NCI-H187 treated with DMSO at 0.1 percent for 48 hours (cell line): ENCODE results near the gene PSG1.
"Not testable (repeated sequence)": the region's sequence is repeated elsewhere in the genome, so short reads cannot be mapped to it uniquely, and the experiment has no call there.

Experiments used
- DNase-seq: peaks from one replicate; lab custom pipeline; 2025; lab: John Stamatoyannopoulos, UW

PSG1 gene

DNA sequence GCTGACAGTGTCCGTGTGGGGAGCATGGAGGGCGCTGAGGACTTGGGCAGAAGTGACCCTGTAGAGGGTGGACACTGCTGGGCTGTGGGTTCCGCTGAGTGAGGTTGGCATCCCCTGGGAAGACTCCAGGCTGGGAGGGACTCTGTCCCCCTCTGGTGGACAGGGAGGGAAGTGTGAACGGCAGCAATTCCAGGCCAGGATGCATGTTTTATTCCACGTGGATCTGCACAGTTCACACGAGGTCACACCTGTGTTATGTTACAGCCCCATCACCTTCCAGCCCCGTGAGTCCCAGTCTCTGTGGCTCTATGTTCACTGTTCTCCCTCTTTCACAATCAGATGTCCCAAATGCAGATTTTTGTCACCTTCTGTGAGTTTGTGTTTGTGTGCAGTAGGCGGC lies 1.8 kb upstream of the PSG1 start:
- not testable (repeated sequence) for DNase-seq

GRCh38 chr19:42880621-42881020 lies 1.1 kb upstream of the PSG1 start:
- not testable (repeated sequence) for DNase-seq

DNA sequence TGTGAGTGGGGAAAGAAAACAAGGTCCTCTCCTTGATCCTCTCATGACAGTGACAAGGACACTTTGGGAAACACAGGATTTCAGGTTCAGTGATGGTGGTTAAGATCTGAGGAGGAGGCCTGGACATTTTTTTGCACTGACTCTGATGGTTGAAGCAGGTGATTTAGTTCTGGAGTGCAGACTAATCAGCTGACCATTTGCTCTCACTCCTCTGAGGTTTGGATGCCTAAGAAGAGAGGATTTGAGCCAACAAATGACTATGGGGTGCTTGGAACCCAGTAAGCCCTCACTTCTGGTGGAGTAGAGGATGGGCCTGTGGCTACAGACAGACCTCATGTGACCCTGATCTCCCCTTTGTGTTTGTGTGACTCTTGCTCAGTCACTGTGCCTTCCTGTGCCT lies 2.9 kb downstream of the PSG1 start:
- DNase-seq: not testable (repeated sequence)

DNA sequence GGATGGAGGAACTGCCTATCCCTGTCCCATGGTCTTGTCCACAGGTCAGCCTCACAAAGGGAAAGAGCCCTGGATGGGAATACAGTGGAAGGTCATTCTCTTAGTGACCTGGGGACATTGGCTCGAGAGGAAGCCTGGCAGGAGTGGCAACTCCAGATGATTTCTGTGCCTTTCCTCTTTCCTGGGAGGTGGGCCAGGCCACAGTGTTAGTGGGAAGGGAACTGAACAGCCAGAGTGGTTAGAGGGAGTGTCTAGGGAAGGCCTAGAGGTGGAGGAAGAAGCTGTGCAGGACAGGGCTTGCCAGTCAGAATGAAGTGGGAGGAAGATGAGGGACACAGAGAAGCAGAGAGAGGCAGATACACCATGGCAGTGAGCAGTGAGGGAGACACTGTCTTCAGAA lies 3.6 kb downstream of the PSG1 start:
- not testable (repeated sequence) for DNase-seq

DNA sequence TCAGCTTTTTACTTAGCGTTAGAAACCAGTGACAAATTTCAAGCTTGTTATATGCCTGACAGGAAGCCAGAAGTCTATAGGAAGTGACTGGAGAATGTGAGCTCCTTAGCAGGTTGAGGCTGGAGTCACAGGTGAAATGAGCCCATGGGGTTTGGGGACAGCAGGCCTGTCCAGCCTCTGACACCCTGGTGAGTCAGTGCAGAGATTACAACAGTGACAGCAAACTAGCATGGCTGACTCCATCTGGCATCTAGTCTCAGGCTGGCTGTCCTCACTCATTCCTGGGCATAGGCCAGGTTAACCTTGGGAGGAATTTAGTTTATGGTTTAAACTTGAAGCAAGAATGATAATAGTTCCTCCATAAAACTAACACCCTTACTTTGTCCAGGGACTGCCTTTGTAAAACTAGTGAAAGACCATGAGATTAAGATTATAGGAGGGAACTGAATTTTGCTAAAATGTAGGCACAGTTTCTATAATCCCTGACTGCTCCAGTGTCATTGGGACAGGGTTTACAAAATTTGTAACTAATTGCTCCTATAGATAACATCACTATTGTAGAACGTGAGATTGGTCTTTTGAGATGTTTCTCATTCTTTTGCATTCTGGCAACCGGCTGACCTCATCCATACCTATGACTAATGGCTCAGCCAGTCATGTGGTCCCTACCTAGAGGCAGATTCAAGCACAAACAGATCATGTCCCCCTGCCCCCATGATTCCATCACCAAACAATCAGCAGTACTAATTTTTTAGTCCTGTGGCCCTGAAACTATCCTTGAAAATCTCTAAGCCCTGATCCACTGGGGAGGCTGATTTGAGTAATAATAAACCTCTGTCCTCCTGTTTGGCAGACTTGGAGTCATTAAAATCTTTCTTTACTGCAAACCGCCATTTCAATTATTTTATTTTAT lies 4.4 kb downstream of the PSG1 start:
- DNase-seq: not testable (repeated sequence)

DNA sequence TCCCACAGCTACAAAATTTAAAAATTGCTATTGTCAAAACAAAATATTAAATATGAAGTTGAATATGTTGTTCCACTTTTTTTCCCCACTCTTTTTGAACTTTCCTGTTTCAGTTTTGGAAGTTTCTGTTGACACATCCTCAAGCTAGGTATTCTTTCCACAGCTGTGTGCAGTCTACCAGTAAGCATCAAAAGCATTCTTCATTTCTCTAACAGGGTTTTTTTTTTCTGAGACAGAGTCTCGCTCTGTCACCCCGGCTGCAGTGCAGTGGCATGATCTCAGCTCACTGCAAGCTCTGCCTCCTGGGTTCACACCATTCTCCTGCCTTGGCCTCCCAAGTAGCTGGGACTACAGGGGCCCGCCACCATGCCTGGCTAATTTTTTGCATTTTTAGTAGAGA lies 5.4 kb downstream of the PSG1 start:
- not testable (repeated sequence) for DNase-seq

GRCh38 chr19:42872608-42873007 lies 6.9 kb downstream of the PSG1 start:
- no peak for DNase-seq

GRCh38 chr19:42857544-42857867 lies 22.0 kb downstream of the PSG1 start:
- DNase-seq: no peak

DNA sequence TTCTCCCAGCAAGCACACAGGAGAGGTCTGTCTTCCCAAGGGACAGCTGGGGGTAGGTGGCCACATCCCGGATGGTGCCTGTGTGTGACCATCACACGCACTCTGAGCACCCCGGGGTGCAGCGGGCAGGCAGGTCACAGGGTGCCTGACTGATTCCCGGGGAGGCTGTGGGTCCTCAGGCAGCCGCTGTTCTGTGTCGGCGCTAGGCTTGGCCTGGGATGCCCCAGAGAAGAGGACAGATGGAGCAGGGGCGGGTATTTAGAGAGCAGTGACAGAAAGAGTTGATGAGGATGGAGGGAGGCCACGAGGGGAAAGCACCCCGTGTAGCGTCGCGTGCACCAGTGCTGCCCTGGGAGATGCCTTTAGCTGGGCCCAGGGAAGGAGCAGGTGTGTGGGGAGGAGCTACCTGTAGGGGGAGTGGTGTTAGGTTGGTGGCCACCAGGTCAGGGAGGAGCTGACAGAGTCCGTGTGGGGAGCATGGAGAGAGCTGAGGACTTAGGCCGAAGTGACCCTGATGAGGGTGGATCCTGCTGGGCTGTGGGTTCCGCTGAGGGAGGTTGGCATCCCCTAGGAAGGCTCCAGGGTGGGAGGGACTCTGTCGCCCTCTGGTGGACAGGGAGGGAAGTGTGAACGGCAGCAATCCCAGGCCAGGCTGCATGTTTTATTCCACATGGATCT lies 22.5 kb downstream of the PSG1 start:
- not testable (repeated sequence) for DNase-seq

- DNase-seq: not testable (repeated sequence)
Observed at GRCh38 chr19:42854745-42855144, 24.8 kb downstream of the PSG1 start.

GRCh38 chr19:42853231-42853630 lies 26.3 kb downstream of the PSG1 start:
- not testable (repeated sequence) for DNase-seq

GRCh38 chr19:42852821-42853220 lies 26.7 kb downstream of the PSG1 start:
- DNase-seq: not testable (repeated sequence)

- not testable (repeated sequence) for DNase-seq
Observed at GRCh38 chr19:42851718-42852280, 27.7 kb downstream of the PSG1 start.

GRCh38 chr19:42850981-42851717 lies 28.4 kb downstream of the PSG1 start:
- DNase-seq: no peak

- DNase-seq: no peak
Observed at GRCh38 chr19:42846597-42846996, 32.9 kb downstream of the PSG1 start.

GRCh38 chr19:42843631-42844030 lies 35.9 kb downstream of the PSG1 start:
- DNase-seq: not testable (repeated sequence)

GRCh38 chr19:42832746-42833442 lies 46.6 kb downstream of the PSG1 start:
- DNase-seq: not testable (repeated sequence)

DNA sequence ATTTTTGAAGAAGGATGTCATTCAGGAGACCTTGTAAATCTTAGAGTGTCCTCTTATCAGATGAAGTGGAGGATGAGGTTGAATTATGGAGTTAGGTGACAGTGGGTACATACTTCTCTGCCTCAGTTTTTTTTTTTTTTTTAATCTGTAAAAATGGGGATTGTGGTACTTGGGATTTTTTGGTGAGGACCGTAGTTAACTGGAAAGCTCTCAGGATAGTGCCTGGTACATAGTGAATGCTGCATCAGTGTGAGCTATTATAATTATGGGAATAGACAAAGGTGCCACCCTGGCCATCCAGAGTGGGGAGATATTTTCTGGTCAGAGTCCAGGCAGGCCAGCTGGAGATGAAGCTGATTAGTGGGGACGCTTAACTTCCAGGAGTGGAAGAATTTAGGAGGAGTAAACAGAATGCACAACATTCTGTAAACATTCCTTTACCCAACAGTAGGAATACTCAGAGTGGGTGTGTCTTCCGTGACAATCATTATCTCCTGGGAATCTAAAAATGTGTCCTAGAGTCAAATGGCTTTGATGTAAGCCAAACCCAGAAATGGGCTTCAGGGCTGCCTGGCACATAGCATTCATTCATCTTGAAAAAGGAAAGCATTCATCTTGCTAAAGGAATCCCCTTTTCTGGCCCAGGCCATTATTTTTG lies 47.4 kb downstream of the PSG1 start:
- DNase-seq: not testable (repeated sequence)

- no peak for DNase-seq
Observed at GRCh38 chr19:42831221-42832019, 48.1 kb downstream of the PSG1 start.

GRCh38 chr19:42821306-42821977 lies 58.1 kb downstream of the PSG1 start:
- DNase-seq: not testable (repeated sequence)
